DMS114 treated with DMSO at 0.1 percent for 48 hours (cell line): ENCODE results near the gene RNF157.
A peak's percentile ranks its signal among the peaks of the same experiment; 100 is the strongest.

Experiments used
- DNase-seq: peaks from one replicate; lab custom pipeline; 2025; ENCODE audit not compliant: unreplicated experiment; lab: John Stamatoyannopoulos, UW

RNF157 gene

GRCh38 chr17:76163919-76164318 is 76.4 kb downstream of the RNF157 start:
- no peak for DNase-seq

GRCh38 chr17:76161619-76162266 is 78.5 kb downstream of the RNF157 start:
- DNase-seq, result no peak

- no peak for DNase-seq
These were observed 79.3 kb downstream of the RNF157 start for GRCh38 chr17:76160896-76161528.

- DNase-seq, result no peak
These were observed 81.1 kb downstream of the RNF157 start for GRCh38 chr17:76159157-76159556.

GRCh38 chr17:76157759-76158158 is 82.5 kb downstream of the RNF157 start:
- no peak for DNase-seq

- no peak for DNase-seq
These were observed 83.7 kb downstream of the RNF157 start for GRCh38 chr17:76156662-76156991.

- DNase-seq, result no peak
These were observed 84.2 kb downstream of the RNF157 start for GRCh38 chr17:76155988-76156661.

GRCh38 chr17:76154936-76155845 is 85.1 kb downstream of the RNF157 start:
- no peak for DNase-seq

- DNase-seq, result no peak
These were observed 86.0 kb downstream of the RNF157 start for GRCh38 chr17:76154292-76154691.

- no peak for DNase-seq
These were observed 86.7 kb downstream of the RNF157 start for GRCh38 chr17:76153640-76154039.

GRCh38 chr17:76153202-76153601 is 87.1 kb downstream of the RNF157 start:
- no peak for DNase-seq

- DNase-seq, result no peak
These were observed 87.7 kb downstream of the RNF157 start for GRCh38 chr17:76152591-76152990.

- no peak for DNase-seq
These were observed 88.3 kb downstream of the RNF157 start for GRCh38 chr17:76151896-76152454.

- DNase-seq, result no peak
These were observed 89.3 kb downstream of the RNF157 start for GRCh38 chr17:76150712-76151622.

GRCh38 chr17:76149214-76149613 is 91.1 kb downstream of the RNF157 start:
- DNase-seq, result no peak

GRCh38 chr17:76148015-76148326 is 92.3 kb downstream of the RNF157 start:
- DNase-seq, result no peak

- DNase-seq, result peak; percentile 13
These were observed 92.9 kb downstream of the RNF157 start for GRCh38 chr17:76147211-76148014.

GRCh38 chr17:76146053-76146851 is 94.0 kb downstream of the RNF157 start:
- DNase-seq, result no peak
